ENCODE measurements around the gene DNM1L.

The DNM1L gene

GRCh38 chr12:32651151-32651955 is 27.7 kb upstream of the DNM1L start:
- Histone ChIP-seq H3K4me1 (ENCODE audit: control insufficient read depth in 1 of 2, insufficient read depth in 1 of 2, low read depth in 1 of 2, low read length in 1 of 2) (no peaks in the 10 kb centered on the region), H3K27ac (no peak overlapping the region), H3K4me3 (ENCODE audit: low read depth in 1 of 2, low read length in 1 of 2) (no peak overlapping the region), H3K27me3 (no peaks in the 10 kb centered on the region), H3K36me3 (peaks cover 15% of the 10 kb centered on the region), H3K9me3 (no peaks in the 10 kb centered on the region)
- TF ChIP-seq, protein P1, sequence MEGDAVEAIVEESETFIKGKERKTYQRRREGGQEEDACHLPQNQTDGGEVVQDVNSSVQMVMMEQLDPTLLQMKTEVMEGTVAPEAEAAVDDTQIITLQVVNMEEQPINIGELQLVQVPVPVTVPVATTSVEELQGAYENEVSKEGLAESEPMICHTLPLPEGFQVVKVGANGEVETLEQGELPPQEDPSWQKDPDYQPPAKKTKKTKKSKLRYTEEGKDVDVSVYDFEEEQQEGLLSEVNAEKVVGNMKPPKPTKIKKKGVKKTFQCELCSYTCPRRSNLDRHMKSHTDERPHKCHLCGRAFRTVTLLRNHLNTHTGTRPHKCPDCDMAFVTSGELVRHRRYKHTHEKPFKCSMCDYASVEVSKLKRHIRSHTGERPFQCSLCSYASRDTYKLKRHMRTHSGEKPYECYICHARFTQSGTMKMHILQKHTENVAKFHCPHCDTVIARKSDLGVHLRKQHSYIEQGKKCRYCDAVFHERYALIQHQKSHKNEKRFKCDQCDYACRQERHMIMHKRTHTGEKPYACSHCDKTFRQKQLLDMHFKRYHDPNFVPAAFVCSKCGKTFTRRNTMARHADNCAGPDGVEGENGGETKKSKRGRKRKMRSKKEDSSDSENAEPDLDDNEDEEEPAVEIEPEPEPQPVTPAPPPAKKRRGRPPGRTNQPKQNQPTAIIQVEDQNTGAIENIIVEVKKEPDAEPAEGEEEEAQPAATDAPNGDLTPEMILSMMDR (IDR thresholded peaks at IDR 0.05): no peak

DNA sequence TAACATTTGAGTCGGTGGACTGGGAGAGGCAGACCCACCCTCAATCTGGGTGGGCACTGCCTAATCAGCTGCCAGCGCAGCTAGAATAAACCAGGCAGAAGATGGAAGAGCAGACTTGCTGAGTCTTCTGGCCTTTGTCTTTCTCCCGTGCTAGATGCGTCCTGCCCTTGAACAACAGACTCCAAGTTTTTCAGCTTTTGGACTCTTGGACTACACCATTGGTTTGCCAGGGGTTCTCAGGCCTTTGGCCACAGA is 27.2 kb upstream of the DNM1L start:
- Histone ChIP-seq H3K9me3 (no peaks in the 10 kb centered on the region), H3K36me3 (peaks cover 10% of the 10 kb centered on the region), H3K4me1 (ENCODE audit: control insufficient read depth in 1 of 2, insufficient read depth in 1 of 2, low read depth in 1 of 2, low read length in 1 of 2) (no peaks in the 10 kb centered on the region), H3K27me3 (no peaks in the 10 kb centered on the region), H3K27ac (no peak overlapping the region), H3K4me3 (ENCODE audit: low read depth in 1 of 2, low read length in 1 of 2) (no peak overlapping the region)
- TF ChIP-seq, protein P1 (IDR thresholded peaks at IDR 0.05): no peak

DNA sequence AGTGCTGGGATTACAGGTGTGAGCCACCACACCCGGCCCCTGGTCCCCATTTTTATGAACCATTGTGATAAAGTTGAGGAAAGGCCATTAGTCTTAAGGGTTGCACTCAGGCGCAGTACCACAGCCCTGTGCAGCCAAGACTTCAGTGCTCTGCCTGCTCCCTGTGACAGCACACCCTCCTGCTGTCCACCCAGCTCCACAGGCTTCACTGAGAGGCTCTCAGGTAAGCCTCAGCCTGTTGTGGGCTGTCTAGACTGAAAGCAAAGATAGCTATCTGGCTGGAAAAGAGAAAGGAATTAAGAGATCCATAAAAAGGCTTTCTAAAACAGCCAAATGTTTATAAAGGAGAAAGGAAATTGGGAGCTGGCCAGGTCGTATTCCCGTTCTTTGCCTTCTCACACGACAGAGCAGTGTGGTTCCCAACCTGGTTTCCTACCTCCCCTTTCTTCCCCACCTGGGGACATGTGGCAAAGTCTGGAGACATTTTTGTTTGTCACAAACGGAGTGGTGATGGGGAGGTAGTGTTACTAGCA is 19.1 kb upstream of the DNM1L start:
- H3K9me3 ChIP-seq: no peaks in the 10 kb centered on the region
- H3K4me3 ChIP-seq (ENCODE audit: low read depth in 1 of 2, low read length in 1 of 2): no peak overlapping the region
- H3K27ac ChIP-seq: no peak overlapping the region
- H3K36me3 ChIP-seq: no peaks in the 10 kb centered on the region
- no peaks in the 10 kb centered on the region for H3K4me1 ChIP-seq (ENCODE audit: control insufficient read depth in 1 of 2, insufficient read depth in 1 of 2, low read depth in 1 of 2, low read length in 1 of 2)
- TF ChIP-seq, protein P1 (IDR thresholded peaks at IDR 0.05): no peak
- H3K27me3 ChIP-seq: no peaks in the 10 kb centered on the region

DNA sequence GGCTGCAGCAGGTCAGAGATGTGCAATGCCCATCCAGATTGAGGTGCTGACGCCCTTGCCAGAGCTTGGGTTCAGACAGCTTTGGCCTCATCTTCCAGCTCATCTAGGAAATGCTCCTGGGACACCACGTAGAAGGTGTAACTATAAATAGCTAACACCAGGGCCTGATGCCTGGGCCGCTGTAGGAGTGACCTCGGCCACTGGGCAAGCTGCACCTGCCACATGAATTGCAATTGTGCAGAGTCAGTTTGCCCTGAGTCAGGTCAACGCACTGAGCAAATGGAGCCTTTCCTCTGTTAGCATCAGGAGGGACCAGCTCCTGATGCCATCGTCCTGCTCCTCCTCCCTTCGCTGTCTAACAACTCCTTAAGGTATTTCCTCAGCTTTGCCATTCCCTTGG is 17.4 kb upstream of the DNM1L start:
- TF ChIP-seq, protein P1 (IDR thresholded peaks at IDR 0.05): no peak
- Histone ChIP-seq H3K4me1 (ENCODE audit: control insufficient read depth in 1 of 2, insufficient read depth in 1 of 2, low read depth in 1 of 2, low read length in 1 of 2) (no peaks in the 10 kb centered on the region), H3K9me3 (no peaks in the 10 kb centered on the region)

GRCh38 chr12:32662665-32663064 is 16.4 kb upstream of the DNM1L start:
- Histone ChIP-seq H3K27me3 (no peaks in the 10 kb centered on the region), H3K4me3 (ENCODE audit: low read depth in 1 of 2, low read length in 1 of 2) (no peak overlapping the region), H3K27ac (no peak overlapping the region), H3K4me1 (ENCODE audit: control insufficient read depth in 1 of 2, insufficient read depth in 1 of 2, low read depth in 1 of 2, low read length in 1 of 2) (no peaks in the 10 kb centered on the region), H3K9me3 (no peaks in the 10 kb centered on the region), H3K36me3 (no peaks in the 10 kb centered on the region)
- TF ChIP-seq, protein P1 (IDR thresholded peaks at IDR 0.05): no peak

More for the DNA sequence above, 17.4 kb upstream of the DNM1L start:
- no peaks in the 10 kb centered on the region for H3K27me3 ChIP-seq
- no peak overlapping the region for H3K4me3 ChIP-seq (ENCODE audit: low read depth in 1 of 2, low read length in 1 of 2)
- H3K36me3 ChIP-seq: no peaks in the 10 kb centered on the region
- H3K27ac ChIP-seq: no peak overlapping the region

Measured in neutrophil (primary cell).